ENCODE results near the gene NHP2. TPM values are rescaled to one million over a fixed set of nuclear protein-coding genes. Genes with fewer than 3 reads are reported as not detected.

NHP2 gene
- total RNA-seq, 1 experiment from 2014 or later, result 221 TPM

DNA sequence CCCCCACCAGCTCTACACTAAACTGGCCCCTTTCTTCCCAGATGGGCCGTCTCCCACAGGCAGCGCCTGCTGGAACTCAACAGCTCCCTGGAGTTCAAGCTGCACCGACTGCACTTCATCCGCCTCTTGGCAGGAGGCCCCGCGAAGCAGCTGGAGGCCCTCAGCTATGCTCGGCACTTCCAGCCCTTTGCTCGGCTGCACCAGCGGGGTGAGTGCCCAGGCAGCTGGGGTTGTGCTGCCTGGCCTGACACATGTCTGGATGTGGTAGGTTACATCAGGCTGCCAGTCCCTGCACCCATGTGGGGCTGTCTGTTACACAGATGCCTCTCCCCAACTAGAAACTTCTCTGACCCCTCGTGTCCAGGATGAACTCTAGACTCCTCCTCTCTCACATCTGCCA lies 9.8 kb downstream of the NHP2 start:
- intact Hi-C loops (cut with micrococcal nuclease; ENCODE audit: unreplicated experiment), result no loop called here
- BruUV-seq (replicated peaks), result no TSS peak
- CTCF ChIA-PET, result no interaction called here

DNA sequence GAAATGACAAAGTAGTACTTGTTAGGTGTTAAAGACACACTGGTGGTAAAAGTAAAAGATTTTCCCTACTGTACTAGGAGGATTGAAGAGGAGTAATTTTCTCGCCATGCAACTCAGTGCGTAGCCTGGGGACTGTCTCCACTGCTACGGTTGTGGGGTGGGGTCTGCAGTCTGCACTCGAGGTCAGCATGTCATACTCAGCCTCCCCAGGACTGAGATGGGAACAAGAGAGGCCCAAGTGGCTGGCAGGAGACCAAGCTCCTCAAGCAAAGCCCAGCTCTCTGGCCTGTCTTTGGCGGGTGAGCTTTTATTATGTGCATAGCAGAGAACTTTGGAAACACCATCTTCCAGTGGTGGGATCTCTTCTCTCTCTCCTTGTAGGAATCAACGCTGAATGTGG lies 10.4 kb downstream of the NHP2 start:
- ChIA-PET CTCF (no interaction called here), POLR2A (ENCODE audit: unreplicated experiment) (no interaction called here)
- H4K20me1 ChIP-seq (ENCODE audit: insufficient read depth), result peaks cover 8% of the 10 kb centered on the region; the same call in 1 of the 2 replicates
- H3K9me2 ChIP-seq (ENCODE audit: insufficient read depth), result no peaks in the 10 kb centered on the region
- H3F3A ChIP-seq (ENCODE audit: insufficient read depth, low read depth), result peaks cover 31% of the 10 kb centered on the region
- H3K79me2 ChIP-seq (ENCODE audit: low read depth), result no peaks in the 10 kb centered on the region
- H2AFZ ChIP-seq, result no peak overlapping the region
- H3K9me3 ChIP-seq (ENCODE audit: insufficient read depth, low read depth), result no peaks in the 10 kb centered on the region
- no peak for DNase-seq
- intact Hi-C loops (cut with micrococcal nuclease; ENCODE audit: unreplicated experiment), result no loop called here
- TF ChIP-seq, protein P1, sequence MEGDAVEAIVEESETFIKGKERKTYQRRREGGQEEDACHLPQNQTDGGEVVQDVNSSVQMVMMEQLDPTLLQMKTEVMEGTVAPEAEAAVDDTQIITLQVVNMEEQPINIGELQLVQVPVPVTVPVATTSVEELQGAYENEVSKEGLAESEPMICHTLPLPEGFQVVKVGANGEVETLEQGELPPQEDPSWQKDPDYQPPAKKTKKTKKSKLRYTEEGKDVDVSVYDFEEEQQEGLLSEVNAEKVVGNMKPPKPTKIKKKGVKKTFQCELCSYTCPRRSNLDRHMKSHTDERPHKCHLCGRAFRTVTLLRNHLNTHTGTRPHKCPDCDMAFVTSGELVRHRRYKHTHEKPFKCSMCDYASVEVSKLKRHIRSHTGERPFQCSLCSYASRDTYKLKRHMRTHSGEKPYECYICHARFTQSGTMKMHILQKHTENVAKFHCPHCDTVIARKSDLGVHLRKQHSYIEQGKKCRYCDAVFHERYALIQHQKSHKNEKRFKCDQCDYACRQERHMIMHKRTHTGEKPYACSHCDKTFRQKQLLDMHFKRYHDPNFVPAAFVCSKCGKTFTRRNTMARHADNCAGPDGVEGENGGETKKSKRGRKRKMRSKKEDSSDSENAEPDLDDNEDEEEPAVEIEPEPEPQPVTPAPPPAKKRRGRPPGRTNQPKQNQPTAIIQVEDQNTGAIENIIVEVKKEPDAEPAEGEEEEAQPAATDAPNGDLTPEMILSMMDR (conservative IDR thresholded peaks at IDR 0.05), result no peak
- TF ChIP-seq EZH2 (IDR thresholded peaks at IDR 0.05; ENCODE audit: low read depth), result no peak
- no TSS peak for BruUV-seq (replicated peaks)
- H3K36me3 ChIP-seq (ENCODE audit: low read depth), result peaks cover 31% of the 10 kb centered on the region
- no peak overlapping the region for H3K4me2 ChIP-seq
- peaks cover 32% of the 10 kb centered on the region for H3K4me1 ChIP-seq (replicated peaks; ENCODE audit: insufficient read depth)
- no peaks in the 10 kb centered on the region for H3K27me3 ChIP-seq (ENCODE audit: insufficient read depth, low read depth)
- no peak overlapping the region for H3K27ac ChIP-seq
- H3K4me3 ChIP-seq, result no peak overlapping the region

More for the DNA sequence above, 9.8 kb downstream of the NHP2 start:
- TF ChIP-seq EZH2 (IDR thresholded peaks at IDR 0.05; ENCODE audit: low read depth), result no peak
- TF ChIP-seq, protein P1 (conservative IDR thresholded peaks at IDR 0.05), result no peak
- no peak overlapping the region for H2AFZ ChIP-seq
- H4K20me1 ChIP-seq (ENCODE audit: insufficient read depth), result peaks cover 7% of the 10 kb centered on the region; the same call in 1 of the 2 replicates
- no peak overlapping the region for H3K4me3 ChIP-seq
- peaks cover 31% of the 10 kb centered on the region for H3K36me3 ChIP-seq (ENCODE audit: low read depth)
- H3F3A ChIP-seq (ENCODE audit: insufficient read depth, low read depth), result peaks cover 37% of the 10 kb centered on the region
- no peaks in the 10 kb centered on the region for H3K27me3 ChIP-seq (ENCODE audit: insufficient read depth, low read depth)
- no peaks in the 10 kb centered on the region for H3K9me2 ChIP-seq (ENCODE audit: insufficient read depth)
- no peaks in the 10 kb centered on the region for H3K9me3 ChIP-seq (ENCODE audit: insufficient read depth, low read depth)
- peaks cover 32% of the 10 kb centered on the region for H3K4me1 ChIP-seq (replicated peaks; ENCODE audit: insufficient read depth)
- H3K27ac ChIP-seq, result no peak overlapping the region
- H3K79me2 ChIP-seq (ENCODE audit: low read depth), result no peaks in the 10 kb centered on the region
- no peak overlapping the region for H3K4me2 ChIP-seq
- POLR2A ChIA-PET (ENCODE audit: unreplicated experiment), result no interaction called here
- no peak for DNase-seq

DNA sequence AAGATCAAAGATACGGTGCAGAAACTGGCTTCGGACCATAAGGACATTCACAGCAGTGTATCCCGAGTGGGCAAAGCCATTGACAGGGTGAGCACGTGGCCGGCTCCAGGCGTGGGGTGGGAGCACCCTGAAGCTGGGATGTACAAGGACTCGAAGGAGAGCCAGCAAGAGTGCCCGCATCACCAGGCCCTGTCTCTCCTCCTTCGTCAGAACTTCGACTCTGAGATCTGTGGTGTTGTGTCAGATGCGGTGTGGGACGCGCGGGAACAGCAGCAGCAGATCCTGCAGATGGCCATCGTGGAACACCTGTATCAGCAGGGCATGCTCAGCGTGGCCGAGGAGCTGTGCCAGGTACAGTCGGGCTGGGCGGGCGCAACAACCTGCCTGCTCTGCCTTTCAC lies 11.0 kb downstream of the NHP2 start:
- no peak overlapping the region for H3K27ac ChIP-seq
- H3K4me3 ChIP-seq, result no peak overlapping the region
- ChIA-PET POLR2A (ENCODE audit: unreplicated experiment) (no interaction called here), CTCF (no interaction called here)
- DNase-seq, result no peak
- intact Hi-C loops (cut with micrococcal nuclease; ENCODE audit: unreplicated experiment), result no loop called here
- H3F3A ChIP-seq (ENCODE audit: insufficient read depth, low read depth), result peaks cover 25% of the 10 kb centered on the region
- no peak for TF ChIP-seq EZH2 (IDR thresholded peaks at IDR 0.05; ENCODE audit: low read depth)
- TF ChIP-seq, protein P1 (conservative IDR thresholded peaks at IDR 0.05), result no peak
- H2AFZ ChIP-seq, result no peak overlapping the region
- peaks cover 8% of the 10 kb centered on the region; the same call in 1 of the 2 replicates for H4K20me1 ChIP-seq (ENCODE audit: insufficient read depth)
- no peak overlapping the region for H3K4me2 ChIP-seq
- H3K36me3 ChIP-seq (ENCODE audit: low read depth), result peaks cover 31% of the 10 kb centered on the region
- no peaks in the 10 kb centered on the region for H3K27me3 ChIP-seq (ENCODE audit: insufficient read depth, low read depth)
- no peaks in the 10 kb centered on the region for H3K79me2 ChIP-seq (ENCODE audit: low read depth)
- H3K9me2 ChIP-seq (ENCODE audit: insufficient read depth), result no peaks in the 10 kb centered on the region
- no TSS peak for BruUV-seq (replicated peaks)
- H3K9me3 ChIP-seq (ENCODE audit: insufficient read depth, low read depth), result no peaks in the 10 kb centered on the region
- peaks cover 30% of the 10 kb centered on the region for H3K4me1 ChIP-seq (replicated peaks; ENCODE audit: insufficient read depth)
